Inflammatory macrophage treated with lipopolysaccharide for 4 hours (primary cell): ENCODE data around the gene ACTA2.
"Not testable (repeated sequence)": the region's sequence is repeated elsewhere in the genome, so short reads cannot be mapped to it uniquely, and the experiment has no call there.

Source experiments
- DNase-seq: peaks from one replicate; pipeline ENCODE4 v3.0.0-alpha.2; 2020

The ACTA2 gene

GRCh38 chr10:88949051-88949450 lies 3.5 kb downstream of the ACTA2 start:
- no peak for DNase-seq

- no peak for DNase-seq
Measured at GRCh38 chr10:88946965-88947590, 5.5 kb downstream of the ACTA2 start.

GRCh38 chr10:88946200-88946599 lies 6.4 kb downstream of the ACTA2 start:
- no peak for DNase-seq

- peak; percentile 68 for DNase-seq
Measured at GRCh38 chr10:88944813-88945212, 7.8 kb downstream of the ACTA2 start.

- DNase-seq, result no peak
Measured at GRCh38 chr10:88943778-88944177, 8.8 kb downstream of the ACTA2 start.

- no peak for DNase-seq
Measured at GRCh38 chr10:88941026-88941425, 11.5 kb downstream of the ACTA2 start.

GRCh38 chr10:88938938-88939337 lies 13.6 kb downstream of the ACTA2 start:
- no peak for DNase-seq

GRCh38 chr10:88938039-88938438 lies 14.5 kb downstream of the ACTA2 start:
- no peak for DNase-seq

GRCh38 chr10:88936656-88937055 lies 15.9 kb downstream of the ACTA2 start:
- peak; percentile 69 for DNase-seq

- peak; percentile 76 for DNase-seq
Measured at GRCh38 chr10:88934900-88935672, 17.5 kb downstream of the ACTA2 start.

GRCh38 chr10:88933564-88933963 lies 19.0 kb downstream of the ACTA2 start:
- no peak for DNase-seq

GRCh38 chr10:88932539-88933256 lies 19.9 kb downstream of the ACTA2 start:
- DNase-seq, result peak; percentile 84

- not testable (repeated sequence) for DNase-seq
Measured at GRCh38 chr10:88932029-88932428, 20.5 kb downstream of the ACTA2 start.

- no peak for DNase-seq
Measured at GRCh38 chr10:88931548-88931947, 21.0 kb downstream of the ACTA2 start.

GRCh38 chr10:88928254-88928653 lies 24.3 kb downstream of the ACTA2 start:
- no peak for DNase-seq

- DNase-seq, result no peak
Measured at GRCh38 chr10:88927416-88927690, 25.2 kb downstream of the ACTA2 start.

GRCh38 chr10:88926566-88927415 lies 25.8 kb downstream of the ACTA2 start:
- DNase-seq, result peak; percentile 61

GRCh38 chr10:88923520-88923919 lies 29.1 kb downstream of the ACTA2 start:
- DNase-seq, result no peak

- DNase-seq, result no peak
Measured at GRCh38 chr10:88922041-88922440, 30.5 kb downstream of the ACTA2 start.

- no peak for DNase-seq
Measured at GRCh38 chr10:88920986-88921593, 31.5 kb downstream of the ACTA2 start.

- DNase-seq, result no peak
Measured at GRCh38 chr10:88920198-88920597, 32.4 kb downstream of the ACTA2 start.

- DNase-seq, result no peak
Measured at GRCh38 chr10:88919041-88919440, 33.5 kb downstream of the ACTA2 start.
